Adipocyte (in vitro differentiated cells): ENCODE results near the gene ZNF23.

Experiments
- DNase-seq: peaks from one replicate; pipeline ENCODE4 v3.0.0-alpha.2; 2015; ENCODE audit warnings: low read depth
- H3K27me3 ChIP-seq: replicated peaks from 2 replicates; pipeline ENCODE4 v1.7.0; 2013; ENCODE audit warnings: mild to moderate bottlenecking, low read length, moderate library complexity; ENCODE audit not compliant: control insufficient read depth, insufficient read depth
- H3K36me3 ChIP-seq: 2 replicates; pipeline ENCODE4 v1.7.0; 2013; ENCODE audit warnings: low read length, mild to moderate bottlenecking, moderate library complexity; ENCODE audit not compliant: control insufficient read depth, insufficient read depth, severe bottlenecking
- H3K4me1 ChIP-seq: 2 replicates; pipeline ENCODE4 v1.7.0; 2013; ENCODE audit warnings: mild to moderate bottlenecking, low read length, moderate library complexity; ENCODE audit not compliant: control insufficient read depth, insufficient read depth
- H3K4me3 ChIP-seq: 2 replicates; pipeline ENCODE4 v1.7.0; 2013; ENCODE audit warnings: mild to moderate bottlenecking, low read length, moderate library complexity
- H3K9ac ChIP-seq: 2 replicates; pipeline ENCODE4 v1.7.0; 2013; ENCODE audit warnings: mild to moderate bottlenecking, low read length, moderate library complexity
- H3K9me3 ChIP-seq: 2 replicates; pipeline ENCODE4 v1.7.0; 2013; ENCODE audit warnings: mild to moderate bottlenecking, low read length, moderate library complexity; ENCODE audit not compliant: control insufficient read depth

ZNF23 gene

GRCh38 chr16:71409011-71409775 lies 52.9 kb downstream of the ZNF23 start:
- Histone ChIP-seq H3K36me3 (no peaks in the 10 kb centered on the region), H3K4me3 (no peak overlapping the region), H3K4me1 (no peaks in the 10 kb centered on the region)

GRCh38 chr16:71408536-71408935 lies 53.5 kb downstream of the ZNF23 start:
- Histone ChIP-seq H3K27me3 (peaks cover 54% of the 10 kb centered on the region), H3K4me1 (no peaks in the 10 kb centered on the region), H3K4me3 (no peak overlapping the region), H3K36me3 (no peaks in the 10 kb centered on the region), H3K9ac (no peak overlapping the region), H3K9me3 (peaks cover 17% of the 10 kb centered on the region)
- DNase-seq: no peak

More at GRCh38 chr16:71409011-71409775, 52.9 kb downstream of the ZNF23 start:
- H3K27me3 ChIP-seq: peaks cover 60% of the 10 kb centered on the region
- H3K9me3 ChIP-seq: peaks cover 10% of the 10 kb centered on the region
- DNase-seq: no peak
- H3K9ac ChIP-seq: no peak overlapping the region

- DNase-seq: no peak
- peaks cover 20% of the 10 kb centered on the region for H3K9me3 ChIP-seq
- H3K4me3 ChIP-seq: no peak overlapping the region
- H3K9ac ChIP-seq: no peak overlapping the region
- no peaks in the 10 kb centered on the region for H3K36me3 ChIP-seq
- peaks cover 55% of the 10 kb centered on the region for H3K27me3 ChIP-seq
- no peaks in the 10 kb centered on the region for H3K4me1 ChIP-seq
Measured at GRCh38 chr16:71407731-71408130, 54.3 kb downstream of the ZNF23 start.

- Histone ChIP-seq H3K4me3 (no peak overlapping the region), H3K9me3 (peaks cover 20% of the 10 kb centered on the region), H3K27me3 (peaks cover 55% of the 10 kb centered on the region), H3K9ac (no peak overlapping the region), H3K4me1 (no peaks in the 10 kb centered on the region), H3K36me3 (no peaks in the 10 kb centered on the region)
- no peak for DNase-seq
Measured at GRCh38 chr16:71406724-71407123, 55.3 kb downstream of the ZNF23 start.

- Histone ChIP-seq H3K4me1 (no peaks in the 10 kb centered on the region), H3K27me3 (peaks cover 54% of the 10 kb centered on the region), H3K9me3 (peaks cover 20% of the 10 kb centered on the region), H3K9ac (no peak overlapping the region), H3K36me3 (no peaks in the 10 kb centered on the region), H3K4me3 (no peak overlapping the region)
- DNase-seq: no peak
Measured at GRCh38 chr16:71406316-71406715, 55.7 kb downstream of the ZNF23 start.

GRCh38 chr16:71404364-71404763 lies 57.7 kb downstream of the ZNF23 start:
- DNase-seq: no peak
- Histone ChIP-seq H3K27me3 (peaks cover 48% of the 10 kb centered on the region), H3K9me3 (peaks cover 20% of the 10 kb centered on the region), H3K36me3 (no peaks in the 10 kb centered on the region), H3K9ac (no peak overlapping the region), H3K4me3 (no peak overlapping the region), H3K4me1 (no peaks in the 10 kb centered on the region)

GRCh38 chr16:71402674-71403073 lies 59.4 kb downstream of the ZNF23 start:
- no peak for DNase-seq
- Histone ChIP-seq H3K4me1 (no peaks in the 10 kb centered on the region), H3K9ac (no peak overlapping the region)

GRCh38 chr16:71402007-71402406 lies 60.0 kb downstream of the ZNF23 start:
- no peak overlapping the region for H3K4me3 ChIP-seq
- H3K27me3 ChIP-seq: peaks cover 45% of the 10 kb centered on the region
- H3K9me3 ChIP-seq: peaks cover 20% of the 10 kb centered on the region
- no peak for DNase-seq
- H3K4me1 ChIP-seq: no peaks in the 10 kb centered on the region
- H3K36me3 ChIP-seq: no peaks in the 10 kb centered on the region
- H3K9ac ChIP-seq: no peak overlapping the region

More at GRCh38 chr16:71402674-71403073, 59.4 kb downstream of the ZNF23 start:
- no peak overlapping the region for H3K4me3 ChIP-seq
- H3K27me3 ChIP-seq: peaks cover 46% of the 10 kb centered on the region
- H3K9me3 ChIP-seq: peaks cover 20% of the 10 kb centered on the region
- no peaks in the 10 kb centered on the region for H3K36me3 ChIP-seq

- Histone ChIP-seq H3K4me1 (no peaks in the 10 kb centered on the region), H3K36me3 (no peaks in the 10 kb centered on the region), H3K4me3 (no peak overlapping the region), H3K9ac (no peak overlapping the region), H3K9me3 (peaks cover 16% of the 10 kb centered on the region), H3K27me3 (peaks cover 44% of the 10 kb centered on the region)
- no peak for DNase-seq
Measured at GRCh38 chr16:71399801-71400563, 62.1 kb downstream of the ZNF23 start.
